Measurements from ENCODE around the gene SMARCD3.

The SMARCD3 gene

GRCh38 chr7:151206914-151207313 lies 41.6 kb downstream of the SMARCD3 start:
- no peak for DNase-seq

DNA sequence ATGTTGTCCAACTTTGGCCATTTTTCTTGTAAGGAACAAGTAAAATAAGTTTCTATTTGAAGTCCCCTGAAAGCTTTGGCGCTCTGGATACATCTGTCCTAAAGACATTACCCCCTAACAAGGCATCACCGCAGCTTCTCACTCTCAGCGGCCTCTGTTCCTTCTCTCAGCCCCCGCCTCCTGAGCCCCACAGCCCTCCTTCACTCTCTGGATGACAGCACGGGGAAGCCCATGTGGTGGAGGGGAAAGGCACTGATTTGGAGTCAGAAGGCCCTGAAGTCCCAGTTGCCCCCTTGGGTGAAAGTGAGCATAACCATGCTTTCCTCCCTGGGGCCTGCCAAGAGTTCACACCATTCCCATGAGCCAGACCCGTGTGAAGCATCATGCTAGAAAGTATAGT lies 42.8 kb downstream of the SMARCD3 start:
- DNase-seq: no peak

GRCh38 chr7:151204383-151205032 lies 44.0 kb downstream of the SMARCD3 start:
- DNase-seq: no peak

GRCh38 chr7:151202836-151203235 lies 45.7 kb downstream of the SMARCD3 start:
- DNase-seq: no peak

GRCh38 chr7:151201751-151202150 lies 46.7 kb downstream of the SMARCD3 start:
- DNase-seq: no peak

GRCh38 chr7:151201344-151201743 lies 47.1 kb downstream of the SMARCD3 start:
- no peak for DNase-seq

DNA sequence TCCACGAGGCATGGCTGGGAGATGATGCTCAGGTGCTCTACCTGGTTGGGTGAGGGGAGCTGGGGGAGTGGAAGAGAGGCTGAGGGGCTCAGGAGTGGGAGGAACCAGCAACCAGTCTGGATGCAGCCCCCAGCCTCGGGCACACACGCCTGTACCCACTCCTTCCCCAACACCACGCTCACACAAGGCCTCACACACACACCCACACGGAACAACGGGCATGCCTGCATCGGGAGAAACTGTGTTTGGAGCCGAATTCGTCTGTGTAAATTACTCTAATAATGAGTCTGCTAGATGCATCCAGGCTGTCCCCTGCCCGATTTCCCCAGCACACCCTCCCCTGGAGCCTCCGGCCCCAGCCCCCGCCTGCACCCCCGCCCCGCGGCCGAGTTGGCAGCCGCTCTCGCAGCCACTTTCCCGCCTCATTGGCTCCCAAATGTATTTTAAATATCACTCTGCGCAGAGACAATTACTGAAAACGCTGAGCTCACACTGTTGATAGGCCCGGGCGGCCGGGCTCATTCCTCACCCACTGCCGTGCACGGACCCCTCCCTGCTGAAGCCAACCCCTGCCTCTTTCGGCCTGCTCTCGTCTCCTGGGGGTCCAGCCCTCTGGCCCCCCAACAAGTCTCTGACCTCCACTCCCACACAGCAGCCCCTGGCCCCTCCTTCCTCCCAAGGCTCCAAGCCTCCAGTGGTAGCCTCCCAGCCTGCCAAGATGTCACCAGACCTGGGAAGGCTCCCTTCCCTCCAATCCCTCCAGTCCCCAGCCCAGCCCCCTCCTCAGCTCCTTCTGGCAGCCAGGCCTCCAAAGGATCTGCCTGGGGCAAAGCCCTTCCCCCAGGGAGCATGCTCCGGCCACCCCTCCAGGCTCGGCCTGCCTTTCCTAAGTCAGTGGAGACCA lies 49.3 kb downstream of the SMARCD3 start:
- DNase-seq: peak; percentile 64

DNA sequence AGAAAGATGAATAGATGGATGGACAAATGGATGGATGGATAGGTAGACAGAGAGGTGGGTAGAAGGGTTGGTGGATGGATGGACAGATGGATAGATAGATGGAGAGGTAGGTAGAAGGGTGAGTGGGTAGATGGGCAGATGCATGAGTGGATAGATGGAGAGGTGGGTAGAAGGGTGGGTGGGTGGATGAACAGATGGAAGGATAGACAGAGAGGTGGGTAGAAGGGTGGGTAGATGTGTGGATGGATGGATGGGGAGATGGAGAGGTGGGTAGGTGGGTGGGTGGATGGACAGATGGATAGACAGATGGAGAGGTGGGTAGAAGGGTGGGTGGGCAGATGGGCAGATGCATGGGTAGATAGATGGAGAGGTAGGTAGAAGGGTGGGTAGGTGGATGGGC lies 50.6 kb downstream of the SMARCD3 start:
- DNase-seq: no peak

- DNase-seq: no peak
Observed at GRCh38 chr7:151195616-151196450, 52.7 kb downstream of the SMARCD3 start.

DNA sequence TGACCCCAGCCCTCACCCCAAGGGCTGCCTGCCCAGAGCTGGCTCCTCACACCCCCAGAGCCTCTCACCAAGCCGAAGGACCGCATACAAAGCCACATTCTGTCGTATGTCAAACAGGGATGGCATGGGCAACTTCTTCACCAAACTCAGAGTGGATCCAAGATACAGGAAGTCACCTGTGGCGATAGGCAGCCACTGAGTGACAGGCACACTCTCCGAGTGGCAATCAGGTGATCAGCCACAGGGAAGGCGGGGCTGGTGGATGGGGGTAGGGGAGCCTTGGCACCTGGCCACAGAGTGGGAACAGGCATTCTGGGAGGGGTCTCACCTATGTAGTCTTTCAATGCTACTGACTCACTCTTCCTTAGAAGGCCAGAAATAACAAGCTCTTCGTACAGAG lies 54.3 kb downstream of the SMARCD3 start:
- no peak for DNase-seq

DNA sequence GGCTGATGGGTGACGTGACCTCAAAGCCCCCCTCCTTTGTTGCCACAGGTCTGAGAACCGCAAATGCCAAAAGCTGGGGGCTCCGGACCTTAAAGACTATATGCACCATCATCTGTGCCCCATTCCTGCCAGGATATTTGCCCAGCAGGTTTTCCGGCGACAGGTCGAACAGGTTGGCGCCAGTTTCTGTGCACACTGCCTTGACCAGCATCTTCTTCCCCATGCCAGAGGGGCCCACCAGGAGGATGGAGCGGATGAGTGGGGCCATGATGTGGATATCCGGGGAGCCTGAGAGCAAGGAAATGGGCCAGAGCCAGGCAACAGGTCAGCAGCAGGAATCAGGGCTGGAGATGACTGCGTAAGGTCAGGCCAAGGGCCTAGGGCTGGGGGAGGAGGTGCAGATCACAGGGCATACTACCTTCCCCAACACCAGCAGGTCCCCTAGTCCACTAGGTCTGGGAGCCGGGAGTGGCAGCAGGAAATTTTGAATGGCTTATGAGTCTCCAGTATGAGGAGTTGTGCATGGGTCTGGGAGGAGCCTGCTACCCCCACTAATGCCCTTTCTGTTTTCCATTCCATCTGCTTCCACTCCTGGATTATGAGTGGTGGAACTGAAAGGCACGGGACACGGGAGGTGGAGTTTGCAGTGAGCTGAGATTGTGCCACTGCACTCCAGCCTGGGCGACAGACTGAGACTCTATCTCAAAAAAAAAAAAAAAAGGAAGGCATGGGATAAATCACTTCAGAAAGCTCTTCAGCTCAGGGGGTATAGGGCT lies 55.1 kb downstream of the SMARCD3 start:
- DNase-seq: no peak

DNA sequence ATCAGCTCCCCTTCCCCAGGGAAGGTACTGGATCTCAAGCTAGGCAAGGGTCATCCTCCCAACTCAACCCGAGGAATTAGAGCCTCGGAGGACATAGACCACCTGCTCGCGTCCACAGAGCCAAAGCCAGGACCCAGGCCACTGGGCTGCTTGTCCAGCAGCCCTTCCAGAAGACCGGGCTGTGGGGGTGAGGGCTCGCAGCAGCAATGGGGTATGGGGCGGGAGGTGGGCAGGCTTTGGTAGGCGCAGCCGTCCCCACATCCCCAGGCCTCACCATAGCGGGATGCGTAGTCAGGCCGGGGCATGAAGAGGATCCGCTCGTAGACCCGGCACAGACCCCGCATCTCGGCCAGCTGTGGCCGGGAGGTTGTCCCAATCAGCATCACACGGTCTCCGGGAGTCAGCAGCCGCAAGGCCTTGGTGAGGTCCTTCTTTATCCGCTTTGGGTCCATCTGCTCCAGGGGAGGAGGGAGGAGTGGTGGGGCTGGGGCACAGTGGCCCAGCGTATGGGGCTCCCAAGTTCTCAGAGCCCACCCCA lies 56.4 kb downstream of the SMARCD3 start:
- no peak for DNase-seq

DNA sequence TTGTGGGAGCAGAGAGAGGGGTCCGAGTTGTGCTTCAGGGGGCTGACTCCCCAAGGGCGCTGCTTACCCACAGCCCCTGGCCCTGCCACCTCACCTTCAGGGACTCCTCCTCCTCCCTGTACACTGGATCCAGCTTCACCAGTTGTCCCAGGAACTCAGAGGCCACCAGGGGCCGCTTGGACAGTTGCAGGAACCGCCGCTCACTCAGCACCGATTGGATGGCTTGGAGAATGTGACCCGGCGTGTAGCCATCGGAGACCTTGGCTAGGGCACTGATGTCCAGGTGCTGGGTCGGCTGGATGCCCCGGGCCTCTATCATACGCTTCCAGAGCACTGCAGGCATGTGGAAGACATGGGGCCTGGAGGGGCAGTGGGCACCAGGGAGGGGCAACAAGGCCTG lies 57.0 kb downstream of the SMARCD3 start:
- DNase-seq: no peak

DNA sequence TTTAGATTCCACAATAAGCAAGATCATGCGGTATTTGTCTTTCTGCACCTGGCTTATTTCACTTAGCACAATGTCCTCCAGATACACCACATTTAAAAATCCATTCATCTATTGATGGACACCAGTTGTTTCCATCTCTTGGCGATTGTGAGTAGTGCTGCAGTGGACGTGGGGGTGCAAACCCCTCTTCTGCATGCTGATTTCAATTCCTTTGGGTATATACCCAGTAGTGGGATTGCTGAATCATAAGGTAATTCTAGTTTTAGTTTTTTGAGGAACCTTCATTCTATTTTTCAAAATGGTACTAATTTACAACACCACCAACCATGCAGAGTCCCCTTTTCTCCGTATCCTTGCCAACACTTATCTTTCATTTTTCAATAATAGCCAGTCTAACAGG lies 59.5 kb downstream of the SMARCD3 start:
- no peak for DNase-seq
